Astrocyte of the cerebellum (primary cell): ENCODE results near the gene MYBPC2.

Experiments used
- DNase-seq: peaks from one replicate; pipeline ENCODE4 v3.0.0-alpha.2; 2011; ENCODE audit warnings: low read depth
- H3K4me3 ChIP-seq: 2 replicates; pipeline ENCODE4 v1.5.1; 2011; ENCODE audit warnings: mild to moderate bottlenecking, low read depth, low read length, moderate library complexity
- CTCF ChIP-seq: IDR thresholded peaks from 2 replicates; pipeline ENCODE4 v1.5.1; 2012; ENCODE audit warnings: low read length, low read depth, moderate library complexity, mild to moderate bottlenecking; ENCODE audit errors: missing control alignments
- in situ Hi-C: cut with HindIII; loops from 2 replicates; pipeline ENCODE4 v1.10.0; 2017; ENCODE audit warnings: low sequenced_read_pairs

Gene MYBPC2

GRCh38 chr19:50417111-50418081, 15.3 kb upstream of the MYBPC2 start:
- no peak for TF ChIP-seq CTCF
- no peak overlapping the region for H3K4me3 ChIP-seq
- no peak for DNase-seq
- in situ Hi-C loops, result no loop called here

- no peak for TF ChIP-seq CTCF
- DNase-seq, result no peak
- in situ Hi-C loops, result no loop called here
- H3K4me3 ChIP-seq, result no peak within 1 kb of the TSS
These were observed 14.3 kb upstream of the MYBPC2 start, which contains the start of gene SPIB for GRCh38 chr19:50418176-50419021. SPIB (plus strand) TSS chr19:50418938; CDS start chr19:50418963, 25 bp downstream.

GRCh38 chr19:50419022-50419579, 13.6 kb upstream of the MYBPC2 start:
- no peak overlapping the region for H3K4me3 ChIP-seq
- TF ChIP-seq CTCF, result no peak
- DNase-seq, result no peak
- in situ Hi-C loops, result no loop called here

DNA sequence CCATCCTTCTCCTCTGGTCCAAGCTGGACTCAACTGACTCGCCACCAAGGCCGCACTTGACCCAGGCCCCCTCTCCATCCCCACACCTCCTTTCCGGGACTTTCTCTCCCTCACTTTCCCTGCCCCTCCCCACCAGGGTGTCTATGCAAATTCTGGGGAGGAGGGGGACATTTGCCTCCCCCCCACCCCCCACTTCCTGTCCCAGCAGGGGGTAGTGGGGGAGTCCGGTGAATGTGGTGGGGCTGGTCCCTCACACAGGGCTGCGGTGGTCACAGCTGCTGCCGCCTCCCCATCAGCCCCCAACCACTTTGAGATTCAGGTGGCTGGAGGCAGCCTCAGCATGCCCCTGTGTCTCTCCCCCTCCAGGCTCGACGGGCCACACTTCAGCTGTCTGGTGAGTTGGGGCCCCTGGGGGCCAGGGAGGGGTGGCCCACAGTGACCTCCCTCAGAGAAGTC, 13.1 kb upstream of the MYBPC2 start:
- TF ChIP-seq CTCF, result no peak
- DNase-seq, result no peak
- in situ Hi-C loops, result no loop called here
- no peak overlapping the region for H3K4me3 ChIP-seq

GRCh38 chr19:50420127-50420526, 12.6 kb upstream of the MYBPC2 start:
- in situ Hi-C loops, result no loop called here
- TF ChIP-seq CTCF, result no peak

DNA sequence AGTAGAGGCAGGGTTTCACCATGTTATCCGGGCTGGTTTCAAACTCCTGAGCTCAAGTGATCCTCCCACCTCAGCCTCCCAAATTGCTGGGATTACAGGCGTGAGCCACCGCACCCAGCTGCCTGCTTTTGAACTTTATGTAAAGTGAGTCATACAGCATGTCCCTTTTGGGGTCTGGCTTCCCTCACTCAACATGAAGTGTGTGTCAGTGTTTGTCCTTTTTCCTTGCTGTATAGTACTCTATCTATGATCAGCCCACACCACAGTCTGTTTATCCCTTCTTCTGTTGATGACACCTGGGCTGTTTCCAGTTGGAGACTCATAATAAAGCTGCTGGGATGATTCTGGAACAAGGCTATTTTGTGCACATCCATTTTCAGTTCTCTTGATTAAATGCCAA, 11.9 kb upstream of the MYBPC2 start:
- in situ Hi-C loops, result no loop called here
- DNase-seq, result no peak
- H3K4me3 ChIP-seq, result no peak overlapping the region
- TF ChIP-seq CTCF, result no peak

More at GRCh38 chr19:50420127-50420526, 12.6 kb upstream of the MYBPC2 start:
- no peak overlapping the region for H3K4me3 ChIP-seq
- no peak for DNase-seq
